GM23338 (cell line): ENCODE data around the gene TNFAIP8L1.

Experiments
- CREB1 ChIP-seq: fragments of 250-450 bp; sonication (Bioruptor Pico); IDR thresholded peaks from 2 replicates; pipeline ENCODE4 v1.5.0; 2020; ENCODE audit warnings: low read depth, mild to moderate bottlenecking, moderate library complexity
- TF ChIP-seq, protein P1 (sequence below), 2 experiments: fragments of 200-600 bp in 1 of 2; sonication (generic) in 1 of 2; conservative IDR thresholded peaks; 2 replicates each; pipeline versions ENCODE4 v1.5.1 to v1.6.1; 2016 to 2017; ENCODE audit warnings: antibody characterized with exemption in 2 of 2, low read depth in 2 of 2, mild to moderate bottlenecking in 2 of 2, moderate library complexity in 1 of 2

DNA sequence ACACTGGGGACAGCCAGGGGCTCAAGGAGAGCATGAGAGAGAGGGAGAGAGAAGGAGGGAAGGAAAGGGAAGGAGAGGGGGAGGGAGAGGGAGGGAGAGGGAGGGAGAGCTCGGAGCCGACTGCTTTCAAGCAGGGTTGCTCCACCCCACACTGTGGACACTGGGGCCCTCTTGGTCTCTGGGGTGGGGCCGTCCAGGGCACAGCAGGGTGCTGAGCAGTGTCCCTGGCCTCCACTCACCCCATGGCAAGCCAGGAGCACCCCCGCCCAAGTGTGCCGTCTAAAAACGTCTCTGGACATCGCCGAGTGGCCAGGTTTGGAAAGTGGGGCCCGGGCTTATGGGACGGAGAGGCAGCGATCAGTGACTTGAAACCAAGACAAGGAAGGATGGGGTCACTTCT is 63.4 kb downstream of the TNFAIP8L1 start:
- TF ChIP-seq, protein P1, sequence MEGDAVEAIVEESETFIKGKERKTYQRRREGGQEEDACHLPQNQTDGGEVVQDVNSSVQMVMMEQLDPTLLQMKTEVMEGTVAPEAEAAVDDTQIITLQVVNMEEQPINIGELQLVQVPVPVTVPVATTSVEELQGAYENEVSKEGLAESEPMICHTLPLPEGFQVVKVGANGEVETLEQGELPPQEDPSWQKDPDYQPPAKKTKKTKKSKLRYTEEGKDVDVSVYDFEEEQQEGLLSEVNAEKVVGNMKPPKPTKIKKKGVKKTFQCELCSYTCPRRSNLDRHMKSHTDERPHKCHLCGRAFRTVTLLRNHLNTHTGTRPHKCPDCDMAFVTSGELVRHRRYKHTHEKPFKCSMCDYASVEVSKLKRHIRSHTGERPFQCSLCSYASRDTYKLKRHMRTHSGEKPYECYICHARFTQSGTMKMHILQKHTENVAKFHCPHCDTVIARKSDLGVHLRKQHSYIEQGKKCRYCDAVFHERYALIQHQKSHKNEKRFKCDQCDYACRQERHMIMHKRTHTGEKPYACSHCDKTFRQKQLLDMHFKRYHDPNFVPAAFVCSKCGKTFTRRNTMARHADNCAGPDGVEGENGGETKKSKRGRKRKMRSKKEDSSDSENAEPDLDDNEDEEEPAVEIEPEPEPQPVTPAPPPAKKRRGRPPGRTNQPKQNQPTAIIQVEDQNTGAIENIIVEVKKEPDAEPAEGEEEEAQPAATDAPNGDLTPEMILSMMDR (conservative IDR thresholded peaks at IDR 0.05; ENCODE audit: low read depth in 2 of 2), result no peak
- TF ChIP-seq CREB1 (CRISPR knock-in tag), result no peak
